ENCODE measurements around the gene RABEP2.

DNA sequence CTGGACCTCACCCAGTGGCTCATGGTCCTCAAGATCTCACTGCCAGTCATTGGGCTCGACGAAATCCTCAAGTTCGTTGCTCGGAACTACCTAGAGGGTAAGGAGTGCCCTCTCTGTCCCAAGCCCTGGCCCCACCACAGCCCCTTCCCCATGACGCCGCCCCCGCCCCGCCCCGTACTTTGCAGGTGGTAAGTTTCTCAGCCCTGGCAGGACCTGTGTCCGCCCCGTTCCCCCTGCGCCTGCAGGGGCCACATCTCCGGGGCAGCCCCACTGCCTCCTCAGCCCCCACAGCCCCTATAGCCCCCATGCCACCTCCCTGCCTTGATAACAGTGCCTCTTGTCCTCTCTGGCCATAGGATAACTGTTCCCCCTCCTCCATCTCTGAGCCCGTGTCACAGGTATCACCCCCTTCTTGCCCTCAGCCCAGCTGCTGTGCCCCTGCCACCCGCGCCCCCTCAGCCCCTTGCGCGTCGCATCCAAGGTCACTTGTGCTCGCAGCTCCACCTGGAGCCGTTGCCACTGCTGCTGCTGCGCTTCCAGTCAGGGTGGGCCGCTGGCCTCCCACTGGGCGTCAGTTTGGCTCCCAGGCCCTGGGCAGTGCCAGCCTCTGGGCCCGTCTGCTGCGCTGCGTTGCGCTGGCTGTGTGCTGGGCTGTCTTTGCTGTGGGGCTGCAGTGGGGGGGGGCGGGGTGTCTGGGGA lies 21.5 kb downstream of the RABEP2 start:
- TF ChIP-seq POLR2A (IDR thresholded peaks at IDR 0.05) = no peak
- TF ChIP-seq, protein P1, sequence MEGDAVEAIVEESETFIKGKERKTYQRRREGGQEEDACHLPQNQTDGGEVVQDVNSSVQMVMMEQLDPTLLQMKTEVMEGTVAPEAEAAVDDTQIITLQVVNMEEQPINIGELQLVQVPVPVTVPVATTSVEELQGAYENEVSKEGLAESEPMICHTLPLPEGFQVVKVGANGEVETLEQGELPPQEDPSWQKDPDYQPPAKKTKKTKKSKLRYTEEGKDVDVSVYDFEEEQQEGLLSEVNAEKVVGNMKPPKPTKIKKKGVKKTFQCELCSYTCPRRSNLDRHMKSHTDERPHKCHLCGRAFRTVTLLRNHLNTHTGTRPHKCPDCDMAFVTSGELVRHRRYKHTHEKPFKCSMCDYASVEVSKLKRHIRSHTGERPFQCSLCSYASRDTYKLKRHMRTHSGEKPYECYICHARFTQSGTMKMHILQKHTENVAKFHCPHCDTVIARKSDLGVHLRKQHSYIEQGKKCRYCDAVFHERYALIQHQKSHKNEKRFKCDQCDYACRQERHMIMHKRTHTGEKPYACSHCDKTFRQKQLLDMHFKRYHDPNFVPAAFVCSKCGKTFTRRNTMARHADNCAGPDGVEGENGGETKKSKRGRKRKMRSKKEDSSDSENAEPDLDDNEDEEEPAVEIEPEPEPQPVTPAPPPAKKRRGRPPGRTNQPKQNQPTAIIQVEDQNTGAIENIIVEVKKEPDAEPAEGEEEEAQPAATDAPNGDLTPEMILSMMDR (IDR thresholded peaks at IDR 0.05) = no peak
